Common myeloid progenitor, CD34-positive (primary cell): ENCODE results near the gene GPR137B.
"Not testable (repeated sequence)": the region's sequence is repeated elsewhere in the genome, so short reads cannot be mapped to it uniquely, and the experiment has no call there.

ENCODE experiments used
- CTCF ChIA-PET: fragments of 350-600 bp; sonication (Branson Sonifier 250); formaldehyde crosslinking; loops from one replicate; lab custom pipeline; 2021; ENCODE audit warnings: antibody characterized with exemption; lab: Charles Lee
- POLR2A ChIA-PET: fragments of 350-600 bp; sonication (Branson Sonifier 250); formaldehyde crosslinking; loops from one replicate; lab custom pipeline; 2021; ENCODE audit warnings: antibody characterized with exemption; lab: Charles Lee
- DNase-seq, 3 donors: peaks; one replicate each; pipeline versions ENCODE4 v3.0.0 to v3.0.0-alpha.2; 2013
- H3K27ac ChIP-seq, 2 experiments: 1 replicate in 1 of 2; 2 replicates in 1 of 2; pipeline ENCODE4 v1.7.0; 2013; ENCODE audit warnings: inconsistent platforms in 2 of 2, low read length in 2 of 2, mild to moderate bottlenecking in 2 of 2, low read depth in 1 of 2, moderate library complexity in 1 of 2; ENCODE audit not compliant: severe bottlenecking in 2 of 2, insufficient read depth in 1 of 2, poor library complexity in 1 of 2
- H3K27me3 ChIP-seq, 5 experiments: replicated peaks in 2 of 5; 1 replicate in 3 of 5; 2 replicates in 2 of 5; pipeline versions ENCODE4 v1.6.1 to v1.7.0; 2013; ENCODE audit warnings: low read length in 4 of 5, mild to moderate bottlenecking in 2 of 5, moderate library complexity in 2 of 5, inconsistent platforms in 1 of 5; ENCODE audit not compliant: insufficient read depth in 5 of 5, control insufficient read depth in 4 of 5
- H3K36me3 ChIP-seq, 4 experiments: 1 replicate in 2 of 4; 2 replicates in 2 of 4; pipeline versions ENCODE4 v1.6.1 to v1.7.0; 2013; ENCODE audit warnings: low read length in 3 of 4, control low read depth in 1 of 4, mild to moderate bottlenecking in 1 of 4; ENCODE audit not compliant: control insufficient read depth in 4 of 4, insufficient read depth in 4 of 4
- H3K4me1 ChIP-seq, 4 experiments: 1 replicate in 3 of 4; 2 replicates in 1 of 4; pipeline versions ENCODE4 v1.6.1 to v1.7.1; 2013; ENCODE audit warnings: low read length in 3 of 4, mild to moderate bottlenecking in 3 of 4, control low read depth in 1 of 4, inconsistent platforms in 1 of 4, moderate library complexity in 1 of 4; ENCODE audit not compliant: control insufficient read depth in 4 of 4, insufficient read depth in 4 of 4; ENCODE audit errors: control extremely low read depth in 1 of 4
- H3K4me3 ChIP-seq, 7 experiments: 1 replicate in 4 of 7; 2 replicates in 3 of 7; pipeline versions ENCODE4 v1.5.1 to v1.7.0; 2013; ENCODE audit warnings: mild to moderate bottlenecking in 7 of 7, low read length in 6 of 7, moderate library complexity in 6 of 7, inconsistent platforms in 2 of 7, low read depth in 2 of 7, control low read depth in 1 of 7; ENCODE audit not compliant: insufficient read depth in 4 of 7, control insufficient read depth in 1 of 7; ENCODE audit errors: extremely low read depth in 1 of 7
- H3K9me3 ChIP-seq, 5 experiments: 1 replicate in 4 of 5; 2 replicates in 1 of 5; pipeline versions ENCODE4 v1.6.1 to v1.7.1; 2013; ENCODE audit warnings: low read length in 4 of 5, mild to moderate bottlenecking in 2 of 5, inconsistent platforms in 1 of 5, low read depth in 1 of 5, moderate library complexity in 1 of 5; ENCODE audit not compliant: control insufficient read depth in 4 of 5, insufficient read depth in 2 of 5; ENCODE audit errors: control extremely low read depth in 1 of 5
- WGBS: methylation state at CpG from one replicate; pipeline ENCODE4 v1.1.5; 2013; ENCODE audit not compliant: insufficient coverage; 5-methylcytosine and 5-hydroxymethylcytosine counted together

Gene GPR137B

DNA sequence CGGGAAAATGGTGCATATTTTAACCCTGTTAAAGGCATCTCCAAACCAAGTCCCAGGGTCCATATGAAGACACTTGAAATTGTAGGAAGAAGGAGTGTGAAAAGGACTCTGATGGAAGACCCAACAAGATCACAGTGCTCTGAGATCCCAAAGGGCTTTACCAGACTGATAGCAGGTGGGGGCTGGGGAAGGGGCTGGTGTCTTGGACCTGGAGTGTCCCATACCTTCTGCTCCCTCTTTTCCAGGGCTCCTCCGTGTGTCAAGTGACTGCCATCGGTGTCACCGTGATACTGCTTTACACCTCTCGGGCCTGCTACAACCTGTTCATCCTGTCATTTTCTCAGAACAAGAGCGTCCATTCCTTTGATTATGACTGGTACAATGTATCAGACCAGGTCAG, 37.3 kb downstream of the GPR137B start:
- H3K27ac ChIP-seq, result no peak overlapping the region
- H3K9me3 ChIP-seq, result no peaks in the 10 kb centered on the region
- ChIA-PET POLR2A (no interaction called here), CTCF (no interaction called here)
- H3K4me3 ChIP-seq, result no peak overlapping the region
- no peak for DNase-seq
- no peaks in the 10 kb centered on the region for H3K4me1 ChIP-seq
- H3K36me3 ChIP-seq, result peaks cover 0 to 12% (median 1%) of the 10 kb centered on the region in 4 experiments
- H3K27me3 ChIP-seq, result no peaks in the 10 kb centered on the region
- 97% methylated on average over 6 of the region's 6 CpGs for WGBS

DNA sequence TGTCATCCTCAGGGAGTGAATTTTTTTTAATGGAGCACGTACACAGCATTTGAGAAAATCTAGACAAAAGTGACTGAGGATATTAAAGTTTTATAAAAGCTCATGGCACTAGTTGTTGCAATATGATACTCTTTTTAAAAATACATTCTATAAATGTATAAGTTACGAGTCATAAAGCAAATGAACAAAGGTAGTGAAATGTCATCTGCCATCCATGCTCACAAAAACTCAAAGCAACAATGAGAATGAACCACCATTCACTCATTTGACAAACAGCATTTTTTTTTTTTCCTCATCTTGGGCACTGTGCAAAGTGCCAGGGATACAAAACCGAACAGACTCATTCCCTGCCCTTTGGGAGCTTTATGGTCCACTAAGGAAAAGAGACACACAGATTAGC, 38.7 kb downstream of the GPR137B start:
- peaks cover 0 to 7% (median 0%) of the 10 kb centered on the region in 4 experiments for H3K4me1 ChIP-seq
- H3K9me3 ChIP-seq, result peaks cover 0 to 2% (median 0%) of the 10 kb centered on the region in 5 experiments
- WGBS, result no CpG with 5 or more reads among the region's 3 CpGs
- DNase-seq, result no peak
- H3K36me3 ChIP-seq, result peaks cover 0 to 21% (median 4%) of the 10 kb centered on the region in 4 experiments
- H3K4me3 ChIP-seq, result no peak overlapping the region
- ChIA-PET CTCF (interaction anchor here (0.8 kb wide), 1 partner anchor 78 kb away, joined by 3 read pairs; no protein-coding TSS in a partner anchor), POLR2A (no interaction called here)
- no peak overlapping the region for H3K27ac ChIP-seq
- H3K27me3 ChIP-seq, result no peaks in the 10 kb centered on the region

DNA sequence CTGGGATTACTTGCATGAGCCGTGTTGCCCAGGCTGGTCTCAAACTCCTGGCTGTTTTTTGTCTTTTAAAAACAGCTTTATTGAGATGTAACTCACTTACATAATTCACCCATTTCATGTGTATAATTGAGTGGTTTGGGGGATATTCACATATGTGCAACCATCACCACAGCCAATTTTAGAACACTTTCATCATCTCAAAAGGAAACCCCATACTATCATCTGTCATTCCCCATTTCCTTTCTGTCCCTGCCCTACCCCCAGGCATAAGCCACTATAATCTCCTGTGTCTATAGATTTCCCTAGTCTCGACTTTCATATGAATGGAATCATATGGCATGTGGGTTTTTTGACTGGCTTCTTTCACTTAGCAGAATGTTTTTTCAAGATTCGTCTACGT, 43.3 kb downstream of the GPR137B start:
- H3K4me3 ChIP-seq, result no peak overlapping the region
- peaks cover 0 to 9% (median 0%) of the 10 kb centered on the region in 5 experiments for H3K9me3 ChIP-seq
- no CpG with 5 or more reads among the region's 4 CpGs for WGBS
- DNase-seq, result peak in 2 of 3 donors; percentile 16 to 24
- H3K27me3 ChIP-seq, result no peaks in the 10 kb centered on the region
- POLR2A ChIA-PET, result no interaction called here
- no peak overlapping the region for H3K27ac ChIP-seq
- peaks cover 0 to 17% (median 4%) of the 10 kb centered on the region in 4 experiments for H3K36me3 ChIP-seq
- peaks cover 0 to 7% (median 0%) of the 10 kb centered on the region in 4 experiments for H3K4me1 ChIP-seq
- CTCF ChIA-PET, result no interaction called here

DNA sequence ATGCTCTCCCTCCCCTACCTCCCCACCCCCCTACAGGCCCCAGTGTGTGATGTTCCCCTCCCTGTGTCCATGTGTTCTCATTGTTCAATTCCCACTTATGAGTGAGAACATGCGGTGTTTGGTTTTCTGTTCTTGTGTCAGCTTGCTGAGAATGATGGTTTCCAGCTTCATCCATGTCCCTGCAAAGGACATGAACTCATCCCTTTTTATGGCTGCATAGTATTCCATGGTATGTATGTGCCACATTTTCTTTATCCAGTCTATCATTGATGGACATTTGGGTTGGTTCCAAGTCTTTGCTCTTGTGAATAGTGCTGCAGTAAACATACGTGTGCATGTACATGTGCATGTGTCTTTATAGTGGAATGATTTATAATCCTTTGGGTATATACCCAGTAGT, 44.1 kb downstream of the GPR137B start:
- H3K27ac ChIP-seq, H3K4me3 ChIP-seq, H3K27me3 ChIP-seq, POLR2A ChIA-PET, DNase-seq, H3K9me3 ChIP-seq, CTCF ChIA-PET, H3K4me1 ChIP-seq: not testable (repeated sequence)
- peaks cover 0 to 17% (median 4%) of the 10 kb centered on the region in 4 experiments for H3K36me3 ChIP-seq
- WGBS, result no CpG with 5 or more reads among the region's 2 CpGs

DNA sequence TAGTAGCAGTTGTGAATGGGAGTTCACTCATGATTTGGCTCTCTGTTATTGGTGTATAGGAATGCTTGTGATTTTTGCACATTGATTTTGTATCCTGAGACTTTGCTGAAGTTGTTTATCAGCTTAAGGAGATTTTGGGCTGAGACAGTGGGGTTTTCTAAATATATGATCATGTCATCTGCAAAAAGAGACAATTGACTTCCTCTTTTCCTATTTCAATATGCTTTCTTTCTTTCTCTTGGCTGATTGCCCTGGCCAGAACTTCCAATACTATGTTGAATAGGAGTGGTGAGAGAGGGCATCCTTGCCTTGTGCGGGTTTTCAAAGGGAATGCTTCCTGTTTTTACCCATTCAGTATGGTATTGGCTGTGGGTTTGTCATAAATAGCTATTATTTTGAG, 45.7 kb downstream of the GPR137B start:
- H3K4me3 ChIP-seq, H3K27ac ChIP-seq, H3K27me3 ChIP-seq, DNase-seq, H3K4me1 ChIP-seq, POLR2A ChIA-PET, CTCF ChIA-PET: not testable (repeated sequence)
- 100% methylated on average over 1 of the region's 1 CpG for WGBS
- Histone ChIP-seq H3K36me3 (peaks cover 0 to 28% (median 5%) of the 10 kb centered on the region in 4 experiments), H3K9me3 (peaks cover 0 to 15% (median 8%) of the 10 kb centered on the region in 5 experiments)

DNA sequence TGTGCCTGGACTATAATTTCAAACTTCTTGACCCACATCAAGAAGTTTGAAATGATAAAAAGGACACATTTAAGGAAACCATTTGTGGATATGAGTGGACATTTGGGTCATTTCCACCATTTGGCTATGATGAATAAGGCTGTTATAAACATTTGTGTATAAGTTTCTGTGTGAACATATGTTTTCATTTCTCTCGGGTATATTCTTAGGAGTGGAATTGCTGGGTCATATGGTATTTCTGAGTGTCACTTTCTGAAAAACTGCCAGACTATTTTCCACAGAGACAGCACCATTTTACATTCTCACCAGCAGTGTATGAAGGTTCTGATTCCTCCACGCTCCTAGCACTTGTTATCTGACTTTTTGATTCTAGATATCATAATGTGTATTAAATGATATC, 50.8 kb downstream of the GPR137B start:
- WGBS, result no CpG with 5 or more reads among the region's 2 CpGs
- Histone ChIP-seq H3K27ac (no peak overlapping the region), H3K4me3 (no peak overlapping the region), H3K36me3 (peaks cover 0 to 43% (median 6%) of the 10 kb centered on the region in 4 experiments), H3K27me3 (no peaks in the 10 kb centered on the region), H3K4me1 (no peaks in the 10 kb centered on the region), H3K9me3 (peaks cover 7 to 48% (median 16%) of the 10 kb centered on the region in 5 experiments)
- ChIA-PET POLR2A (no interaction called here), CTCF (no interaction called here)
- no peak for DNase-seq

DNA sequence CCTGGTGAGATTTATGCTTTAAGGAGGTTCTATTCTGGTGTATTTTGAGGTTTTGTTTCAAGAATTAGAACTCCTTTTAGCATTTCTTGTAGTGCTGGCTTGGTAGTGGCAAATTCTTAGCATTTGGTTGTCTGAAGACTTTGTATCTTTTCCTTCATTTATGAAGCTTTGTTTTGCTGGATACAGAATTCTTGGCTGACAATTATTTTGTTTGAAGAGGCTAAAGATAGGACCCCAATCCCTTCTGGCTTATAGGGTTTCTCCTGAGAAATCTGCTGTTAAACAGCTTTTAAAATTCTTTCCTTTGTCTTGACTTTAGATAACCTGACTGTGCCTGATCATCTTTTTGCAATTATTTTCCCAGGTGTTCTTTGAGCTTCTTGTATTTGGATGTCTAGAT, 58.6 kb downstream of the GPR137B start:
- DNase-seq, result peak in 2 of 3 donors; percentile 14 to 28
- H3K4me3 ChIP-seq, result no peak overlapping the region
- ChIA-PET CTCF (no interaction called here), POLR2A (no interaction called here)
- H3K4me1 ChIP-seq, result no peaks in the 10 kb centered on the region
- peaks cover 5 to 59% (median 21%) of the 10 kb centered on the region in 5 experiments for H3K9me3 ChIP-seq
- H3K27ac ChIP-seq, result no peak overlapping the region
- H3K36me3 ChIP-seq, result peaks cover 0 to 55% (median 12%) of the 10 kb centered on the region in 4 experiments
- no peaks in the 10 kb centered on the region for H3K27me3 ChIP-seq
